GM23338 (cell line): ENCODE measurements around the gene EDAR.

Experiments used
- CTCF ChIP-seq, 2 experiments: fragments of 200-600 bp in 1 of 2; sonication (generic) in 1 of 2; conservative IDR thresholded peaks; 2 replicates each; pipeline versions ENCODE4 v1.5.1 to v1.6.1; 2016 to 2017; ENCODE audit warnings: antibody characterized with exemption in 2 of 2, low read depth in 2 of 2, mild to moderate bottlenecking in 2 of 2, moderate library complexity in 1 of 2
- EZH2phosphoT487 ChIP-seq: fragments of 200-600 bp; sonication (generic); IDR thresholded peaks from one replicate; pipeline ENCODE4 v1.8.1; 2018; ENCODE audit warnings: antibody characterized with exemption; ENCODE audit not compliant: unreplicated experiment

DNA sequence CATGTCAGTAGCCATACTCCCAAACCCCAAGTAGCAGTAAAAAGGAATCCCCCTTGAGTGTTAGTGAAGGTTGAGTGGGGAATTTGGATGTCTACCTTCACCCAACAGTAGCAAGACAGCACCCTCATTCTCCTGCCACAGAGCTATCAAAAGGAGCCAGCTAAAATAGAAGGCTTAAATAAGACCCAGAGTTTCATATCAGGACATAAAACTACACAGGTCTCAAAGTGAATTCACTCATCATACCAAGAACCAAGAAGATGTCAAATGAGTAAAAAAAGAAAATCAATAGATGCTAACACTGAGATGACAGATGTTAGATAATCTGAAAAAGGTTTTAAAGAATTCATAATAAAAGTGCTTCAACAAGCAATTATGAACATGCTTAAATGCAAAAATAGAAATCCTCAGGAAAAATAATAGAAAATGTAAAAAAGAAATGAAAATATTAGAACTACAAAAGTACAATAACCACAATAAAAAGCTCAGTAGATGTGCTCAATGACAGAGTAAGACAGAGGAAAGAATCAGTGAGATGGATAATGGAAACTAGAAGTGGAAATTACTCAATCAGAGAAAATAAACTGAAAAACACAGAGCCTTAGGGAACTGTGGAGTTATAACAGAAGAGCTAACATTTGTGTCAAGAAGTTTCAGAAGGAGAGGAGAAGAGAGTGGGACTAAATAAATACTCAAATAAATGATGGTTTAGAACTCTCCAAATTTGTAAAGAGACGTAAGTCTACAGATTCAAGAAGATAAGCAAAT, 90.5 kb downstream of the EDAR start:
- no peak for TF ChIP-seq CTCF (conservative IDR thresholded peaks at IDR 0.05; ENCODE audit: low read depth in 2 of 2)
- TF ChIP-seq EZH2phosphoT487: no peak
